GM12878 (cell line): ENCODE data around the gene OR6N2.

Source experiments
- BHLHE40 ChIP-seq, 2 experiments: fragments of 450-650 bp in 1 of 2; IDR thresholded peaks; 2 replicates each; pipeline ENCODE4 v1.6.1; 2011 to 2017; ENCODE audit warnings: low read depth in 2 of 2, borderline replicate concordance in 1 of 2, improper control_type of control experiment in 1 of 2, low read length in 1 of 2, mild to moderate bottlenecking in 1 of 2
- BRCA1 ChIP-seq: IDR thresholded peaks from 2 replicates; pipeline ENCODE4 v1.6.1; 2011; ENCODE audit warnings: low read depth, low read length, improper control_type of control experiment
- CTCF ChIP-seq, 3 experiments: IDR thresholded peaks in 2 of 3; conservative IDR thresholded peaks in 1 of 3; 2 replicates each; pipeline ENCODE4 v1.5.1; 2011; ENCODE audit warnings: low read depth in 3 of 3, low read length in 3 of 3, mild to moderate bottlenecking in 3 of 3, control low read depth in 2 of 3, moderate library complexity in 2 of 3, inconsistent platforms in 1 of 3, mixed read lengths in 1 of 3; ENCODE audit not compliant: control insufficient read depth in 2 of 3, insufficient read depth in 1 of 3; ENCODE audit errors: extremely low read depth in 1 of 3
- EGR1 ChIP-seq, 2 experiments: IDR thresholded peaks; 1 replicate in 1 of 2; 2 replicates in 1 of 2; pipeline ENCODE4 v1.6.1; 2011 to 2012; ENCODE audit warnings: low read depth in 2 of 2, low read length in 2 of 2, borderline replicate concordance in 1 of 2, mild to moderate bottlenecking in 1 of 2, moderate library complexity in 1 of 2
- EZH2 ChIP-seq: IDR thresholded peaks from 2 replicates; pipeline ENCODE4 v1.6.1; 2012; ENCODE audit warnings: low read depth, mild to moderate bottlenecking, control low read depth, inconsistent platforms, low read length, borderline replicate concordance; ENCODE audit not compliant: control insufficient read depth
- GABPA ChIP-seq: IDR thresholded peaks from 2 replicates; pipeline ENCODE4 v1.6.1; 2014; ENCODE audit warnings: antibody characterized with exemption, low read depth, mild to moderate bottlenecking, inconsistent platforms
- RCOR1 ChIP-seq: conservative IDR thresholded peaks from 2 replicates; pipeline ENCODE4 v1.6.1; 2012; ENCODE audit warnings: low read depth, low read length, improper control_type of control experiment
- SUPT20H ChIP-seq: IDR thresholded peaks from 2 replicates; pipeline ENCODE4 v1.6.1; 2011; ENCODE audit warnings: low read depth, mild to moderate bottlenecking, low read length, moderate library complexity, borderline replicate concordance; ENCODE audit not compliant: control insufficient read depth
- TAF1 ChIP-seq: IDR thresholded peaks from 2 replicates; pipeline ENCODE4 v1.6.1; 2011; ENCODE audit warnings: mild to moderate bottlenecking, low read depth, low read length, borderline replicate concordance

DNA sequence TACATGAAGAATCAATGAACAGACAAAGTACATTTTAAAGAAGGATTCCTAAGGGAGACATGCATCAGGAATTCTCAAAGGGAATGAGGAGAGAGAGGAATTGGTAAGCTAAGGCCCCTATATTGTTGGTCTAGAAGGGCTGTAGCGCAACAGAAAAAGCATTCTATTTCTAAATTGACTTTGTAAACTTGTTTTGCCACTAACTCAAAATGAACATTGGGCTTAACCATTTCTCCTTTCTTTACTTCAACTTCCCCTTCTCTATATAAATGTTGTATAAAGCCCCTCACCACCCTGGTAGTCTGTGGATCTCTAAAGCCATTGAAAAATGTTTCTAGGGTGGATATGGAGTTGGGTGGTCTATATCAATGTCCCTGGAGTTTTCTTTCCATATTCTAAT is 20.4 kb upstream of the OR6N2 start:
- TF ChIP-seq BHLHE40 (IDR thresholded peaks at IDR 0.05; ENCODE audit: borderline replicate concordance in 1 of 2, low read depth in 2 of 2, low read length in 1 of 2) (no peak), GABPA (no peak), EGR1 (IDR thresholded peaks at IDR 0.05; ENCODE audit: borderline replicate concordance in 1 of 2, low read depth in 2 of 2, low read length in 2 of 2) (no peak), RCOR1 (no peak), EZH2 (no peak), SUPT20H (no peak), TAF1 (no peak), BRCA1 (no peak), CTCF (IDR thresholded peaks at IDR 0.05 in 2 of 3, conservative IDR thresholded peaks at IDR 0.05 in 1 of 3; ENCODE audit: control insufficient read depth in 2 of 3, extremely low read depth in 1 of 3, insufficient read depth in 1 of 3, low read depth in 3 of 3, low read length in 3 of 3) (no peak)
